Fibroblast of villous mesenchyme (primary cell): ENCODE results near the gene NR5A1. TPM values are rescaled to one million over a fixed set of nuclear protein-coding genes. Genes with fewer than 3 reads are reported as not detected.

Experiments
- DNase-seq: peaks from one replicate; pipeline ENCODE4 v3.0.0-alpha.2; 2010; ENCODE audit warnings: low read depth
- H3K4me3 ChIP-seq: 2 replicates; pipeline ENCODE4 v1.5.1; 2011; ENCODE audit warnings: low read depth, mild to moderate bottlenecking, low read length
- CTCF ChIP-seq: IDR thresholded peaks from 2 replicates; pipeline ENCODE4 v1.5.1; 2012; ENCODE audit warnings: low read depth, mild to moderate bottlenecking, low read length; ENCODE audit not compliant: insufficient read depth
- total RNA-seq: library from RNA; depleted of rRNA; stranded (reverse); fragments of >200 nt; gene quantifications from 2 replicates; pipeline ENCODE4 v1.2.3, GENCODE V29; 2012

Gene NR5A1
- total RNA-seq, 1 donor: not detected

DNA sequence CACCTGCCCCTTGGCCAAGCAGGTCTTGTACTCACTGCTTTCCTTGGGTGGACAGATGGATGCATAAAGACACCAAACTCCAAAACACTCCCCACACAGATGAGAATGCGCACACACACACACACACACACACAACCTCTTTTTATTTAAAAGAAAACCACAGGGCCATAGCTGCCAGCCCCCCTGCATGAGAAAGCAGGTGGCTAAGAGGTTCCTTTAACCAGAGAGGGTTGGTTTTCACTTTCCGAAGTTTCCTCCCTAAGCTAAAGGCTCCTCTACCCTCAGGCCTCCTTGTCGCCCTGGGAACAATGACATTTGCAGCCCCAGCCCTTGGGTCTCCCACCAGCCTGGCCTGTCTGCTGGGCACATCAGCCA lies 11.1 kb downstream of the NR5A1 start:
- H3K4me3 ChIP-seq: no peak overlapping the region
- DNase-seq: no peak
- TF ChIP-seq CTCF: no peak

GRCh38 chr9:124495126-124496074 lies 11.8 kb downstream of the NR5A1 start:
- no peak for TF ChIP-seq CTCF
- no peak for DNase-seq
- no peak overlapping the region for H3K4me3 ChIP-seq

- no peak for TF ChIP-seq CTCF
- DNase-seq: no peak
- H3K4me3 ChIP-seq: no peak overlapping the region
Measured at GRCh38 chr9:124493794-124494479, 13.3 kb downstream of the NR5A1 start.

DNA sequence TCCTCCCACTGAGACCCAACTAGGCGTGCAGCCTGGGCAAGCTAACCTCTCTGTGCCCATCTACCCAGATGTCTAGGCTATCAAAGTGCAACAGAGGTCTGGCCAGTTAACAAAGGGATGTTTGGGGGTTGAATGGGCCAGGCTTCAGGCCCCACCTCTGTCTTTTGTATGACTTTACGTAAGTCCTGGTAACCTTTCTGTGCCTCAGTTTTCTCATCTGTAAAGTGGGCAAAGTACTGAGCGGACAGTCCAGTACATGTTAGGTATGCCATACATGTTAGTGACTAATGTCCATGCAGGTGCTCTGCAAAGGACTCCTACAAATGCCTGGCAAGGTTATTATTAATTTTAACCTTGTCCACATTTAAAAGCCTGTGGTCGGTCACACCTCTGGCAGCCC lies 14.0 kb downstream of the NR5A1 start:
- no peak overlapping the region for H3K4me3 ChIP-seq
- TF ChIP-seq CTCF: no peak
- DNase-seq: no peak

GRCh38 chr9:124492818-124493217 lies 14.4 kb downstream of the NR5A1 start:
- DNase-seq: no peak
- no peak for TF ChIP-seq CTCF
- H3K4me3 ChIP-seq: no peak overlapping the region

DNA sequence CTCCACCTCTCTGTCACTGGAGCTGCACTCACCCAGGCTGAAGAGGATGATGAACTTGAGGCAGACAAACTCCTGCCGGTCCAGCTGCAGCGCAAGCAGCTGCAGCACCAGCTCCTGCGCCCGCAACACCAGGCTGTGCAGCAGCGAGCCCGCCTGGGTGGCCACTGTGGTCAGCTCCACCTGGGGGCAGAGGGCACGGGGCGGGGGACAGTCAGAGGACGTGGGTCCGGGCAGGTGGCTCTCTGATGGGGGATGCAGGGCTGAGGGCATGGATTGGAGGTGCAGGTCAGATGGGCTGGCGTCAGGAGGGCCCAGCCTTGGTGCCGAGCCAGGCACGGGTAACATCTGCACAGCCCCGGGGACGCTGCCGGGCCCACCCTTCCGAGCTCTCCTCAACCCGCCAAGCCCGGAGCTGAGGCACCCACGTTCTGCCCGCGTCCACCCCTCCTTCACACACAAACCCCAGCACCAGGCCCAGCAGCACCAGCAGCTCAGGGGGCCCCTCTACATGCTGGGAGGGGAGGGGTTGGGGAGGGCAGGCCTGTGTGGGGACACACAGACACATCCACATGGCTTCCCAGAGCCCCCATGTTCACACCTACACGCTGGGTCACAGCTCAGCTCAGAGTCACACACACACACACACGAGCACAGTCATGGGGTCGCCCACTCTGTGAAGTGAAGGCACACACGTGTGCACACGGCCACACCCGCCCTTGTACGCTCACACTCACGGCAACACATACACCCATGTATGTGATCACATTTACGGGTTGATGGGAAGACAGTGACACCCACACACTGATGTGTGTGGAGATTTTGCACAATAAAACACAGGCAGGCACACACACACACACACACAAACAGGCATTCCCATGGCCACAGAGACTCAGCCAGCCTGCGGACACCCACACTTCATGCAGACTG lies 15.9 kb downstream of the NR5A1 start:
- H3K4me3 ChIP-seq: no peak overlapping the region
- no peak for TF ChIP-seq CTCF
- no peak for DNase-seq
